ENCODE data around the gene CEACAM1.

The CEACAM1 gene

GRCh38 chr19:42494321-42494720 is 34.0 kb downstream of the CEACAM1 start:
- H3K4me1 ChIP-seq (ENCODE audit: control insufficient read depth, low read length) = peaks cover 37% of the 10 kb centered on the region
- no peak overlapping the region for H3K27ac ChIP-seq (ENCODE audit: low read depth, low read length)
- no peak for TF ChIP-seq EZH2phosphoT487 (IDR thresholded peaks at IDR 0.05; ENCODE audit: borderline replicate concordance, low read length)
- no peak for TF ChIP-seq CTCF (IDR thresholded peaks at IDR 0.05; ENCODE audit: low read depth, low read length, poor library complexity, severe bottlenecking)
- no peaks in the 10 kb centered on the region for H3K27me3 ChIP-seq (ENCODE audit: control insufficient read depth, low read length)
- no peaks in the 10 kb centered on the region for H3K9me3 ChIP-seq (ENCODE audit: control insufficient read depth, insufficient read depth, low read length)
- no peak overlapping the region for H3K4me3 ChIP-seq (ENCODE audit: low read length)
- peaks cover 6% of the 10 kb centered on the region for H3F3A ChIP-seq (ENCODE audit: control insufficient read depth, insufficient read depth)
- no peak overlapping the region for H3K4me2 ChIP-seq (ENCODE audit: low read length)
- no peaks in the 10 kb centered on the region for H3K9me2 ChIP-seq (replicated peaks; ENCODE audit: control insufficient read depth, low read length)
- no peaks in the 10 kb centered on the region for H3K79me2 ChIP-seq (ENCODE audit: control insufficient read depth, low read length)
- peaks cover 5% of the 10 kb centered on the region; the same call in 1 of the 2 replicates for H3K36me3 ChIP-seq (ENCODE audit: control insufficient read depth, low read length)
- H4K20me1 ChIP-seq (ENCODE audit: control insufficient read depth, insufficient read depth, low read depth, low read length) = no peaks in the 10 kb centered on the region

GRCh38 chr19:42488783-42489521 is 39.3 kb downstream of the CEACAM1 start:
- Histone ChIP-seq H3K79me2 (ENCODE audit: control insufficient read depth, low read length) (no peaks in the 10 kb centered on the region), H4K20me1 (ENCODE audit: control insufficient read depth, insufficient read depth, low read depth, low read length) (no peaks in the 10 kb centered on the region), H3K4me3 (ENCODE audit: low read length) (no peak overlapping the region), H3K4me2 (ENCODE audit: low read length) (no peak overlapping the region), H3F3A (ENCODE audit: control insufficient read depth, insufficient read depth) (no peaks in the 10 kb centered on the region), H3K9me3 (ENCODE audit: control insufficient read depth, insufficient read depth, low read length) (no peaks in the 10 kb centered on the region), H3K27ac (ENCODE audit: low read depth, low read length) (no peak overlapping the region), H3K36me3 (ENCODE audit: control insufficient read depth, low read length) (no peaks in the 10 kb centered on the region), H3K9me2 (replicated peaks; ENCODE audit: control insufficient read depth, low read length) (no peaks in the 10 kb centered on the region), H3K27me3 (ENCODE audit: control insufficient read depth, low read length) (no peaks in the 10 kb centered on the region), H3K4me1 (ENCODE audit: control insufficient read depth, low read length) (peaks cover 6% of the 10 kb centered on the region; the same call in 1 of the 2 replicates)
- TF ChIP-seq CTCF (IDR thresholded peaks at IDR 0.05; ENCODE audit: low read depth, low read length, poor library complexity, severe bottlenecking) = no peak
- TF ChIP-seq EZH2phosphoT487 (IDR thresholded peaks at IDR 0.05; ENCODE audit: borderline replicate concordance, low read length) = no peak

DNA sequence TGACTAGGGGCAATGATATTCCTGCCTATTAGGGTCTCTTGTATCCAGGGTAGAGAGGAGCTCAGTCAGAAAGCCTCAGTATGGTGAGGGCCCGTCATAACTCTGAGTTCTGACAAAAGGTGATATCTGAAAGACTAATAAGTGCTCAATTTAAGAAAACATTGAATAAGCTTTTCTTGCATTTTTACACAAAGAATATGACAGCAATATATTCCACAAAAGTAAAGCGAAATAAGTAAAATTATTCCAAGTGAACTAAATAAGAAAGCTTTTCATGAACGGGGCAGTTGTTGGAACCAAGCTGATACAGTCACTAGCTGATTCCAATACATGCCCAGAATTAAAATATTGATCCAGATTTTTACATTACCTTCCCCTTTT is 40.5 kb downstream of the CEACAM1 start:
- H3K79me2 ChIP-seq (ENCODE audit: control insufficient read depth, low read length) = no peaks in the 10 kb centered on the region
- H3K4me3 ChIP-seq (ENCODE audit: low read length) = no peak overlapping the region
- peaks cover 6% of the 10 kb centered on the region; the same call in 1 of the 2 replicates for H3K4me1 ChIP-seq (ENCODE audit: control insufficient read depth, low read length)
- H3K36me3 ChIP-seq (ENCODE audit: control insufficient read depth, low read length) = no peaks in the 10 kb centered on the region
- H3K4me2 ChIP-seq (ENCODE audit: low read length) = no peak overlapping the region
- TF ChIP-seq CTCF (IDR thresholded peaks at IDR 0.05; ENCODE audit: low read depth, low read length, poor library complexity, severe bottlenecking) (no peak), EZH2phosphoT487 (IDR thresholded peaks at IDR 0.05; ENCODE audit: borderline replicate concordance, low read length) (no peak)
- H3K27me3 ChIP-seq (ENCODE audit: control insufficient read depth, low read length) = no peaks in the 10 kb centered on the region
- no peak overlapping the region for H3K27ac ChIP-seq (ENCODE audit: low read depth, low read length)
- no peaks in the 10 kb centered on the region for H3K9me3 ChIP-seq (ENCODE audit: control insufficient read depth, insufficient read depth, low read length)
- H3K9me2 ChIP-seq (replicated peaks; ENCODE audit: control insufficient read depth, low read length) = no peaks in the 10 kb centered on the region
- H3F3A ChIP-seq (ENCODE audit: control insufficient read depth, insufficient read depth) = no peaks in the 10 kb centered on the region
- no peaks in the 10 kb centered on the region for H4K20me1 ChIP-seq (ENCODE audit: control insufficient read depth, insufficient read depth, low read depth, low read length)

Measured in DOHH2 (cell line).